NCI-H2171 (cell line): ENCODE results near the gene CA6.
"Not testable (repeated sequence)": the region's sequence is repeated elsewhere in the genome, so short reads cannot be mapped to it uniquely, and the experiment has no call there.

Source experiments
- DNase-seq: peaks from one replicate; lab custom pipeline; 2025; lab: John Stamatoyannopoulos, UW

The CA6 gene

DNA sequence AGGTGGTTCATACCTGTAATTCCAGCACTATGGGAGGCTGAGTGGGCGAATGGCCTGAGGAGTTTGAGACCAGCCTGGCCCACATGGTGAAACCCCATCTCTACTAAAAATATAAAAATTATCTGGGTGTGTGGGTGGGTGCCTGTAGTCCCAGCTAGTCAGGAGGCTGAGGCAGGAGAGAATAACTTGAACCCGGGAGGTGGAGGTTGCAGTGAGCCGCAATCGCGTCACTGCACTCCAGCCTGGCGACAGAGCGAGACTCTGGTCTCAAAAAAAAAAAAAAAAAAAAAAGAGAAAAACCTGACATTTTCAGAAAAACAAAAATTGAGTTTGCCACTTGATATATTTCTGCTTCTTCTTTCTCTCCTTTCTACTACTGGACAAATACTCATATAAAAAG lies 24.3 kb downstream of the CA6 start:
- DNase-seq: no peak

- no peak for DNase-seq
Measured at GRCh38 chr1:8970870-8971337, 25.2 kb downstream of the CA6 start.

DNA sequence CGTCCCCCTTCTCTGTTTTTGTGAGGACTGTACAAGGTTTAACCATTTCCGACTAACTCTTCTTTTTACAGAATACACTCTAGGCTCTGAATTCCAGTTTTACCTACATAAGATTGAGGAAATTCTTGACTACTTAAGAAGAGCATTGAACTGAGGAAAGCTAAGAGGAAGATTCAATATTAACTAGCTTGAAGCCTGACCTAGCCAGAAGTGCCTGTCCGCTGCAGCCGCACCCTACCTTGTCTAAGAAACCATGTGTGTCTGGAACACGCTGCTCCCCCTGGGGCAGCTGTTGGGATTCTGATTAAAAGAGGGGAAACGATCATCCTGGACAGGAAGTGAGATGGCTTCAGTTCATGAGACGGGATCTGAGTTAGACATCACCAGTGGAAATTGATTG lies 28.9 kb downstream of the CA6 start:
- DNase-seq: no peak

GRCh38 chr1:8976338-8976737 lies 30.7 kb downstream of the CA6 start:
- no peak for DNase-seq

DNA sequence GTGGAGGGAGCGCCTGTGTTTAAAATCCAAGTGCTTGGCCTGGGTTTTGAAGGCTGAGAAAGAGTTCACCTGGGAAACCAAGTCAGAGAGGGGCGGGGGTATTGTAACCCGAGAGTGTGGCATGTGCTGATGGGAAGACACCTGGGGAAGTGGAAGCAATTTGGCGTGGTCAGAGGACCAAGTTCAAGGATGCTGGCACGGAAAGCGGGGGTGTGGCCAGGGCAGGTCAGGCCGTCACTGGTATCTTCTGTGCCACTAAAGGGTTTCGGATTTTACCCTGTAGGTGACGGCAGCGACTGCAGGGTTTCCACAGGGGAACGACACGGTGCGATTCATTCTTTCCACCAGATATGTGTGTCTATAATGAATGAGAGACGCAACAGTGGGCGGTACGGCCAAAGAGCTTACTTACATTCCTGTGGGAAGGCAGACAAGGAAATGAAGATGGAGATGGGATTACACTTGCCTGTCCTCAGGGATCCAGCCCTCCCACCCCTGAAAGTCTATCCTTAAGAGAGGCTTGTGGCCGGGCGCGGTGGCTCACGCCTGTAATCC lies 31.3 kb downstream of the CA6 start:
- DNase-seq: no peak

DNA sequence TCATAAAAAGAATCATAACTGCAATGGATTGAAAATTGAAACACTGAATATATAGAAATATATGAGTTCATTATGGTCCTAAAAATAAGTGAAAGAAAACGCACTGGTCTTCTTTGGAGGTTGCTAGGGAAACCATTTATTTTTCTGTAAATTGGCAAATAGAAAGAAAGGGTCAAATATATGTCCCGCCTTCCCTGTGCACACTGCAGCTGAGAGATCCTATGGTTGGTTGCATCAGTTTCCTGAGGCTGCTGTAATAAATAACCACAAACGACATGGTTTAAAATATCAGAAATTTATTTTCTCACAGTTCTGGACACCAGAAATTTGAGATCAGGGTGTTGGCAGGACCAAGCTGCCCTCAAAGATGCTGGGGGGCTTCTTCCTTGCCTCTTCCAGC lies 35.0 kb downstream of the CA6 start:
- DNase-seq: no peak

DNA sequence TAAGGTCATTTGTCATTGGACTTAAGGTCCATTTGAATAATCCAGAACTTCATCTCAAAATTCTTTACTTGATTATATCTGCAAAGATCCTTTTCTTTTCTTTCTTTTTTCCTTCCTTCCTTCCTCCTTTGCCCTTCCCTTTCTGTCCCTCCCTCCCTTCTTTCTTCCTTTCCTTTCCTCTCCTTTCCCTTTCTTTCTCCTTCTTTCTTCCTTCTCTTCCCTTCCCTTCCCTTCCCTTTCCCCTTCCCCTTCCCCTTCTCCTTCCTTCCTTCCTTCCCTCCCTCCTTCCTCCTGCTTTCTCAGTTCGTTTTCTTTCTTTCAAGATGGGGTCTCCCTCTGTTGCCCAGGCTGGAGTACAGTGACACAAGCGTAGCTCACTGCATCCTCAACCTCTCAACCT lies 35.5 kb downstream of the CA6 start:
- DNase-seq: no peak

- DNase-seq: no peak
Measured at GRCh38 chr1:8984203-8984602, 38.5 kb downstream of the CA6 start.

DNA sequence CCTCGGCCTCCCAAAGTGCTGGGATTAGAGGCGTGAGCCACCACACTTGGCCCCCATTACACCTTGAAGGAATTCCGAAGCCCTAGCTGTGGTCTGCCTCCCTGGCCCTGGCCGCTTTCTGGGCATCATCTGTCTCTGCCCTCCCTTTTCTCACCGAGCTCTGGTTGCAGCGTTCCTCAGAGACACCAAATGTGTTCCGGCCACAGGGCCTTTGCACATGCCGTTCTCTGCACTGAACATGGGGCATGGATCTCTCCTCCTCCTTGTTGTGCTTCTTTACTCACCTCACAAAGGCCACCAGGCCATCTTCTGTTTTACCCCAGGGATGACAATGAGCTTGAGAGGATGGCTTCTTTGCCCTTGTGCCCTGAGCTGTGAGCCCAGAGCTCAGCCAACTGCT lies 39.3 kb downstream of the CA6 start:
- DNase-seq: no peak

GRCh38 chr1:8985915-8986813 lies 40.5 kb downstream of the CA6 start:
- no peak for DNase-seq

- no peak for DNase-seq
Measured at GRCh38 chr1:8986814-8987190, 41.1 kb downstream of the CA6 start.

GRCh38 chr1:8987881-8988617 lies 42.4 kb downstream of the CA6 start:
- no peak for DNase-seq

DNA sequence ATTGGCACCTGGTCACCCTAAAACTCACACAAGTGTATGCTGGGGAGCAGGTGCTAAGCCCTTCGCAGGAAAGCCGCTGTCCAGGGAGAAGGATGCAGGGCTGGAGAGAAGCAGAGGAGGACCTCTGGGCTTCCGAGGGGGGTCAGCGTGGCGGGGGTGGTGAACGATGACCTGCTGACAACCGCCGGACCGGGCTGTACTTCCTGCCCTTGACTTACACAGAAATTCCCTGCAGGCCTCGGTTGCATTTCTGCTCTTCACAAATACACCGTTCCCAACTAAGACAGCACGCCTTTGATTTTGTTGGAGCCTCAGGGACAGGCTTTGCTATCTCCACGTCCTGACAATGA lies 42.9 kb downstream of the CA6 start:
- DNase-seq: no peak

- no peak for DNase-seq
Measured at GRCh38 chr1:8989061-8989460, 43.4 kb downstream of the CA6 start.

DNA sequence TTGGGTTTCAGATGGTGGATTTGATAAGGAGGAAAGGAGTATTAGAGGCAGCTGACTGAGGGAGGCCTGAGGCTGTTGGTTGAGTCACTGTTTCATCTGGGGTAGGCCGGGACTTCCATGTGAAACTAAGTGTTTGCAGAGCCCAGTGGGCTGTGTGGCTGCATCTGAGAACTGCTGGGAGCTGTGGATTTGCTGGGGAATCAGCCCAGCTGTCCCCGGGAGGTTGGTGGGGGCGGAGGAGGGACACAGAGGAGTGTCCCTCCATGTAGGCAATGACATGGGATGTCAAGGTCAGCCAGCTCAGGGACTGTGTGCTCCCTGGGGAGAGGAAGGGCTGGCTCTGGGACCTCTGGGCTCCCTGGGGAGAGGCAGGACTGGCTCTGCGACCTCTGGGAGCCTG lies 44.2 kb downstream of the CA6 start:
- DNase-seq: no peak

- DNase-seq: no peak
Measured at GRCh38 chr1:8992936-8993687, 47.4 kb downstream of the CA6 start.

- DNase-seq: not testable (repeated sequence)
Measured at GRCh38 chr1:8993962-8994675, 48.5 kb downstream of the CA6 start.

- not testable (repeated sequence) for DNase-seq
Measured at GRCh38 chr1:9001534-9002214, 56.0 kb downstream of the CA6 start.

DNA sequence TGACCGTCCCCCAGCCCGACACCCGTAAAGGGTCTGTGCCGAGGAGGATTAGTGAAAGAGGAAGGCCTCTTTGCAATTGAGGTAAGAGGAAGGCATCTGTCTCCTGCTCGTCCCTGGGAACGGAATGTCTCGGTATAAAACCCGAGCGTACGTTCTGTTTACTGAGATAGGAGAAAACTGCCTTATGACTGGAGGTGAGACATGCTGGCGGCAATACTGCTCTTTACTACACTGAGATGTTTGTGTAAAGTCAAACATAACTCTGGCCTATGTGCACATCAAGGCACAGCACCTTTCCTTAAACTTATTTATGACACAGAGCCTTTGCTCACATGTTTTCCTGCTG lies 56.5 kb downstream of the CA6 start:
- not testable (repeated sequence) for DNase-seq

- no peak for DNase-seq
Measured at GRCh38 chr1:9004031-9004699, 58.5 kb downstream of the CA6 start.
